Activated CD4-positive, CD25-positive, alpha-beta regulatory T cell treated with anti-CD3 and anti-CD28 coated beads, Interleukin-2, amount 50 U/mL, for 72 hours (primary cell): Measurements from ENCODE around the gene POLR2C.
"Not testable (repeated sequence)": the region's sequence is repeated elsewhere in the genome, so short reads cannot be mapped to it uniquely, and the experiment has no call there.

Experiments used
- DNase-seq: peaks from one replicate; pipeline ENCODE4 v3.0.0; 2021

Gene POLR2C

GRCh38 chr16:57479976-57480753 lies 17.7 kb downstream of the POLR2C start:
- no peak for DNase-seq

GRCh38 chr16:57480754-57481230 lies 18.3 kb downstream of the POLR2C start:
- no peak for DNase-seq

- DNase-seq = no peak
These were observed 18.9 kb downstream of the POLR2C start for GRCh38 chr16:57481421-57481820.

DNA sequence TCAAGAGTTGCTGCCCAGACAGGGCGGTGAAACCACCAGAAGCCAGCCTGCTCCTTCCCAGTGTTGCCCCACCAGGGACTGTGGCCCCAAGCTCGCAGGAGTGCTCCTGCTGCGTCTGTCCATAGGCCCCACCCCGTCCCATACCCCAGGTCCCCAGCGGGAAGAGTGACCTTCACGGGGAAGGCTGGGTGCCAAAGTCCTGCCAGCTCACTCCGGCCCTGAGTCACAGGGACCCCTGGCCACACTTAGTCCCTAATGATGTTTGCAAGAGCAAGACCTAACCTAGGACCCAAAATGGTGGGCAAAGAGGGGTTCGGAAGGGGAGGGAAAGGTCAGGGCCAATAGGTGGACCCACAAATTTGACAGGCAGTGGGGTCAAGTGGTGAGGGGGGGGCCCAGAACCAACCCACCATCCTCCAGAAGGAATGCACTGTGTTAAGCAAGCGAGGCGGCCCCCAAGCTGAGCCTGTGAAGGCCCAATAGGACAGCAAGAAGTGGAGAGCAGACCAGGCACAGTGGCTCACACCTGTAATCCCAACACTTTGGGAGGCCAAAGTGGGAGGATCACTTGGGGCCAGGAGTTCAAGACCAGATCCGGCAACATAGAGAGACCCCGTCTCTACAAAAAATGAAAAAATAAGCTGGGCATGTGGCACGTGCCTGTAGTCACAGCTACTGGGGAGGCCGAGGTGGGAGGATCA lies 20.5 kb downstream of the POLR2C start:
- DNase-seq = no peak

GRCh38 chr16:57483725-57484514 lies 21.4 kb downstream of the POLR2C start:
- DNase-seq = no peak

- DNase-seq = no peak
These were observed 22.1 kb downstream of the POLR2C start for GRCh38 chr16:57484515-57485005.

DNA sequence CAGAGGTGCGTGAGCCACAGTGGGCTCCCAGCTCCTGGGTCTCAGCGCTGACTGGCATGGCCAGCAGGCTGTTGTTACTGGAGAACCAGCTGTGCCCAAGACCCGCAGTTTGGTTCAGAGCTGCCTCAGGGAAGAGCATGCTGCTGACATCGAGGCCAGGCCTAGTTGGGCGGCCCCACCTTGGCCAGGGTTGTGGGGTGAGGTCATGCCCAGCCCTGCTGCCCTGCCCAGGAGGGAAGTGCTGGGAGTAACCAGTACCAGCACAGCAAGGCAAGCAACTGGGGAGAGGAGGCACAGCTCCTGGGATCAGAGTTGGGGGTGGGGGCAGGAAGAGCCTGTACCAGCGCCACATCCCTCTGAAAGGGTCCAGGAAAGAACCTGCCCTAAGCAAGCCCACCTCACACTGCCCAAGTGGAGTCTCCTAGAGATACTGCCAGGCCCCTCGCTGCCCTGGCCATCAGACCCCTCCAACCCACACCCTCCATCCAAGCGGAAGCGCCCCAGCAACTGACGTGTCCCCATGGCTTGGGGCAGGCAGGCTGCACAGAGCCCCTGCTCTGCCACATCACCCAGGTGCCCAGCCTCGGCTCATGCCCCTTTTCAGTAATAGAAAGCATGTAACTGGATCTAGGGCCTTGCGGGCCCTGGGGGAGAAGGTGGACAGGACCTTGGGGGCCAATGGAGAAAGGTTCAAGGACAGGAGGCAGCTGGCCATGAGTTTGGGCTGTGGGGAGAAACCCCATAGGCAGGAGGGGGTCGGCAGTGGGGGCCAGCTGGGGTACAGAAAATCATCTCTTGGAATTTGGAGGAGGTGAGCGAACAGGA lies 22.8 kb downstream of the POLR2C start:
- DNase-seq = no peak

DNA sequence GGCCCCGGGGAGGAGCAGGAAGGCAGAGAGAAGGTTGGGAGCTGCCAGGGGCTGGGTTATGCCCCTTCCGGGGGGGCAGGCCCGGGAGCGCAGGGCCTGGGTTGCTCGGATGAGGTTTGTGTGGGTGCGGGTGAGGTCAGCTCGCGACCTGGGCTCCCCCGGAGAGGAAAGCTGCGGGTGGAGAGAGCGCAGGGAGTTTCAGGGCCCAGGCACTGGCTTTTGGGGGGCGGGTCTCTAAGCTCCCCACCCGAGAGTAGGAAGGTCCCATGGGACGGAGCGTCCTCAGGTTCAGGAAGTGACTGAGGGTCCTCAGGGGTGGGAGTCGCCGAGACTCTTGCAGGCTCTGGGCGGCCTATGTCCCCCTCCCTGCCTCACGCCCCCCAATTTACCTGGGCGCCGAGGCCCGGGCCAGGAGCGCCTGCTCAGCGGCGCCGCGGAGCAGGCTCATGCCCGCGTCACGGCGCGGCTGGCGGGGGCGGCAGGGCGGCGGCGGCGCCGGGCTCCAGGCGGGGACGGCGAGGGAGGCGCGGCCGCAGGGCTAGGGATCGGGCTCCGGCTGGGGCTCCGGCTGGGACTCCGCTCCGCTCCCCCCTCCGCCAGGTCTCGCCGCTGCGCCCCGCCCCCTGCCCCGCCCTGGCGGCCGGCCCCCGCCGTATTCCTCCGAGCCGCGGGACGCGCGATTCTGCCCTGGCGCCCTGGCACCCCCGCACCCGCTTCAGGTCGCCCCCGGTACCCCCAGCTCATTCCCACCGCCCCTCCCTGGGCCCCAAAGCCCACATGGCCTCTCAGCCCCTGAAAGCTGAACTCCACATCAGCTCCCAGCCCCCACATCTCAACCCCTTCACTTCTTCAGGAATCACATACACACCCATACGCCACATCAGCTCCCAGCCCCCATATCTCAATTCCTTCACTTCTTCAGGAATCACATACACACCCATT lies 23.7 kb downstream of the POLR2C start, which contains the start of gene DOK4:
Gene DOK4, minus strand, starts transcription at position 578 of the 942 bp plus-strand sequence. CDS start 6,986 bp downstream, outside the sequence.
- peak; percentile 83 for DNase-seq

DNA sequence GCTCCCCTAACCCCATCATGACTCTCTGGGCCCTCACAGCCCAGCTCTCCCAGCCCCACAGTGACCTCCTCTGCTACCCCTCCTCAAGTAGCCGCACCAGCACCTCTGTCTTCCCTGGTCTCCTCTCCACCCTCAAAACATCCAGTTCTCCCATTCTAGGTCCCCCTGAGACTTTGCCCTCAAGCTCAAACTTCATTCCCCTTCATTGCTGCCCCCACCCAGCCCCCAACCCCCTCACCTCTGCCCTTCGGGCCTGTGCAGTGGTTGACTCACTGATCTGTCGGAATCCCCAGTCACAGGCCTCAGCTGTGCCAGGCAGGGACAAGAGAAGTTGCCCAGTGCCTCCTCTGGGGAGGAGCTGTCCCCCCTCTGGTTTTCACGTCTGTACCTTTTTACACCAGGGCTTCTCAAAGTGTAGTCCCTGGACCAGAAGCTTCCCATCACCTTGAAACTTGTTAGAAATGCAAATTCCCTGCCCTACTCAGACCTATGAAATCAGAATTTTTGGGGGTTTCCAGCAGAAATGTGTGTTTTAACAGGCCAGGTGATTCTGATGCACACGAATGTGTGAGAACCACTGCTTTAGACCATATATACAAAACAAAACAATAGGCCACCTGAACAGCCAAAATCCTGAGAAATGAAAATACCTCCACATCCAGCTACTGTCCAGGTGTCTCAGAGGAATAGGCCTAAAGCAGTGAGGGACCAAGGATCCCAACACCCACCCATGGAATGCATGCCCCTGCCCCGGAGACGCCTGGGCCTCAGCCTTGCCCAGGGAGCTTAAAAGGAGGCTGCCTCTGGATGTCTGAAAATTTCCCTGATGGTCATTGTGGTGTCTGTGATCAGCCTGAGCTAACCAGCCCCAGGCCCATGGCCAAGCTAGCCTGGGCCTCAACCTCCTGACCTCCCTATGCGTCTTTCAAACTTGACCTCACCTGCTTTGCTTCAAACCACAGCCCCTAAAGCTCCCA lies 24.7 kb downstream of the POLR2C start:
- no peak for DNase-seq

DNA sequence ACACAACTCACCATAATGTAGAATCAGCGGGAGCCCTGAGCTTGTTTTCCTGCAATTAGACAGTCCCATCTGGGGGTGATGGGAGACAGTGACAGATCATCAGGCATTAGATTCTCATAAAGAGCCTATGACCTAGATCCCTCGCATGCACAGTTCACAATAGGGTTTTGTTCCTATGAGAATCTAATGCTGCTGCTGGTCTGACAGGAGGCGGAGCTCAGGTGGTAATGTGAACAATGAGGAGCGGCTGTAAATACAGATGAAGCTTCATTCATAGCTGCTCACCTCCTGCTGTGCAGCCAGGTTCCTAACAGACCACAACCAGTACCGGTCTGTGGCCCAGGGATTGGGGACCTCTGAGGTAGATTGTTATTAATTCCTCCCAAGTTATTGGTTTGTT lies 26.8 kb downstream of the POLR2C start:
- DNase-seq = no peak

DNA sequence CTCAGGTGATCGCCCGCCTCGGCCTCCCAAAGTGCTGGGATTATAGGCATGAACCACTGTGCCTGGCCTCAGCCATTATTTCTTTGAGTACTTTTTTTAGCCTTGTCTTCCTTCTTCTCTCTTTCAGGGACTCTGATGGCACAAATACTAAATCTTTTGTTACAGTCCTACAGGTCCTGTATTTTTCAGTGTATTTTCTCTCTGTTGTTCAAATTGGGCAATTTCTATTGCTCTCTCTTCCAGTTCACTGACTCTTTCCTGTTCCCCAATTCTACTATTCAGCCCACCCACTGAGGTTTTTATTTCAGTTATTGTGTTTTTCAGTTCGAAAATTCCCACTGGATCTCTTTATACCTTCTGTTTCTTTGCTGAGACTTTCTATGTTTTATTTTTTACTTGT lies 31.3 kb downstream of the POLR2C start:
- no peak for DNase-seq

DNA sequence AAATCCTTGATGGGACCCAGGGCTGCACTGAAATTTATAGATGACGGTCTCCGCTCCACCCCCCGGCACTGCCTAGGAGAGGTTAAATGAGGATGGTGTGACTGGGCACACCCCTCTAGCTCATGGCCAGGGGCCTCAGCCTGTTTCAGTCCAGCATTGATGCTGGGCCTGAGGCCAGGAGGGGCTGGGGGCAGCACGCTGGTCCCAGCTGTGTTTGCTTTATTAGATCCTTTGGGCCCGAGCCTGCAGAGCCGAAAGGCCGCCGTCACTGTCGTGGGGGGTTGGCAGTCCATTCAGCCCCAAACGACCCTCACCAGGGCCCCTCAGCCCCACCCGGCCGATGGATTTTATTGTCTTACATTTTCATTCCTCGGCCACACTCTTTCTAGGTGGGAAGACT lies 34.6 kb downstream of the POLR2C start:
- no peak for DNase-seq

GRCh38 chr16:57498031-57498430 lies 35.6 kb downstream of the POLR2C start:
- no peak for DNase-seq

DNA sequence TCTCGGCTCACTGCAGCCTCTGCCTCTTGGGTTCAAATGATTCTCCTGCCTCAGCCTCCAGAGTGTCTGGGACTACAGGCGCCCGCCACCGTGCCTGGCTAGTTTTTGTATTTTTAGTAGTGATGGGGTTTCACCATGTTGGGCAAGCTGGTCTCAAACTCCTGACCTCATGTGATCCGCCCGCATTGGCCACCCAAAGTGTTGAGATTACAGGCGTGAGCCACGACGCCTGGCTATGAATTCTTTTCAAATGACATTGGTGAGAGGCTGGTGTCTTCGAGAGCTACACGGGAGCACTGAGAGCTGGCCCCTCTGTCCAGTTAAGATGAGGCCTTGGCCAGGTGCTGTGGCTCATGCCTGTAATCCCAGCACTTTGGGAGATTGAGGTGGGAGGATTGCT lies 37.5 kb downstream of the POLR2C start:
- not testable (repeated sequence) for DNase-seq

GRCh38 chr16:57500578-57501111 lies 38.2 kb downstream of the POLR2C start:
- no peak for DNase-seq

- DNase-seq = no peak
These were observed 39.0 kb downstream of the POLR2C start for GRCh38 chr16:57501492-57501891.

DNA sequence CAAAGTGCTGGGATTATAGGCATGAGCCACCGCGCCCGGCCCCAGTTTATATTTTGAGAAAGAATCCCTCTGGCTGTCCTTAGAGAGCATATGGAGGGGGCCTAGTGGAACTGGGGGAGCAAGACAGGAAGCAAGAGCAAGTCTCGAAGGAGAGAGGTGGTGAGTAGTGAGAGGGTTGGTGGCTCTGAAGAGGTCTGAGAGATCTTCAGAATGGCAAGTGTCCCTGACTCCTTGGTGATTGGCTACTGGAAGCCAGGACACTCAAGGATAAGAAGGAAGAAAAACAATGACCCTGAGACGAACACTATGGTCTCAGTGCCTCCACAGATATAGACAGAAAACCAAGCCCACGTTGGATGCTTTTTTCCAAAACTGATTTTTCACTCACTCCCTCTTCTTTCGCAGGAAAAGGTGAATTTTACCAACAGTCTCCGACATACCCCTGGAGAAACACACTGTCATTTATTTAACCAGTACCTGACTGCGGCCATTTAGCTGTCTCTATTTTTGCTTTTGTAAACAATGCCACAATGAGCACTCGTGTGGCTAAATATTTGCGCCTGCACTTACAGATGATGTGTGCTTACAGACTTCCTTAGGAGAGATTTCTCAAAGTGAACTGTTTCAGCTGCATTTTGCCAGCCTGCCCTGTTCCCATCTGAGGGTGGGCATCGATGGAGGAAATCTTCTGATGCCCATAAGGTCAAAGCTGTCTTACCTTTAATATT lies 39.7 kb downstream of the POLR2C start:
- no peak for DNase-seq

DNA sequence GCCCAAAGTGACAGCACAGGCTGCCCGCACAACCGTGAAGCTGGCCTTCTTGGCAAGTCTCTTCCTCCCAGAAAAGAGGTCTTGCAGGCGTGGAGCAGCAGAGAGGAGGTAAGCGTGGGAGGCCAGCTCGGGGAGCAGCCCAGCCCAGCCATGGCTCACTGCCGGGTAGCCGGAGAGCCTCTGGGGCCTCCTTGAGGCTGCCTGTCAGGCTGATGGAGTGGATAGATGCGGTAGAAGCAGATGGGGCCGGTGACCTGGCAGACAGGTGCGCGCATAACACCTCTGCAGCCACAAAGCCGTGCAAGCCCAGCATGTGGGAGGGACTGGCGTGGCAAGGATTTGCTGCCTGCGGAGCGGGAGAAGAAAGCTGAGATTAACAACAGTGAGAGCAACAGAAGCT lies 40.9 kb downstream of the POLR2C start:
- DNase-seq = no peak

- DNase-seq = no peak
These were observed 41.5 kb downstream of the POLR2C start for GRCh38 chr16:57504001-57504400.
